HUES64 (cell line): ENCODE measurements around the gene PDE4D.
"Not testable (repeated sequence)": the region's sequence is repeated elsewhere in the genome, so short reads cannot be mapped to it uniquely, and the experiment has no call there.

ENCODE experiments used
- H3K27ac ChIP-seq: 2 replicates; pipeline ENCODE4 v1.7.0; 2013; ENCODE audit warnings: low read depth, low read length, inconsistent platforms
- H3K27me3 ChIP-seq: 2 replicates; pipeline ENCODE4 v1.6.1; 2013; ENCODE audit warnings: mild to moderate bottlenecking, low read length; ENCODE audit not compliant: insufficient read depth
- H3K36me3 ChIP-seq: 2 replicates; pipeline ENCODE4 v1.6.1; 2013; ENCODE audit warnings: mild to moderate bottlenecking, low read length; ENCODE audit not compliant: insufficient read depth
- H3K4me1 ChIP-seq: 2 replicates; pipeline ENCODE4 v1.6.1; 2013; ENCODE audit warnings: mild to moderate bottlenecking, low read length, moderate library complexity; ENCODE audit not compliant: insufficient read depth
- H3K4me3 ChIP-seq: 2 replicates; pipeline ENCODE4 v1.5.1; 2013; ENCODE audit warnings: mild to moderate bottlenecking, low read length, moderate library complexity
- H3K9ac ChIP-seq: 2 replicates; pipeline ENCODE4 v1.6.1; 2013; ENCODE audit warnings: mild to moderate bottlenecking, low read depth, low read length
- H3K9me3 ChIP-seq: 2 replicates; pipeline ENCODE4 v1.6.1; 2013; ENCODE audit warnings: low read depth, low read length; ENCODE audit not compliant: insufficient read depth
- WGBS: fragments of 150-250, 120-280 bp; methylation state at CpG from one replicate; pipeline ENCODE4 v1.1.7; 2013; ENCODE audit warnings: missing lambda C conversion rate; 5-methylcytosine and 5-hydroxymethylcytosine counted together

Gene PDE4D

DNA sequence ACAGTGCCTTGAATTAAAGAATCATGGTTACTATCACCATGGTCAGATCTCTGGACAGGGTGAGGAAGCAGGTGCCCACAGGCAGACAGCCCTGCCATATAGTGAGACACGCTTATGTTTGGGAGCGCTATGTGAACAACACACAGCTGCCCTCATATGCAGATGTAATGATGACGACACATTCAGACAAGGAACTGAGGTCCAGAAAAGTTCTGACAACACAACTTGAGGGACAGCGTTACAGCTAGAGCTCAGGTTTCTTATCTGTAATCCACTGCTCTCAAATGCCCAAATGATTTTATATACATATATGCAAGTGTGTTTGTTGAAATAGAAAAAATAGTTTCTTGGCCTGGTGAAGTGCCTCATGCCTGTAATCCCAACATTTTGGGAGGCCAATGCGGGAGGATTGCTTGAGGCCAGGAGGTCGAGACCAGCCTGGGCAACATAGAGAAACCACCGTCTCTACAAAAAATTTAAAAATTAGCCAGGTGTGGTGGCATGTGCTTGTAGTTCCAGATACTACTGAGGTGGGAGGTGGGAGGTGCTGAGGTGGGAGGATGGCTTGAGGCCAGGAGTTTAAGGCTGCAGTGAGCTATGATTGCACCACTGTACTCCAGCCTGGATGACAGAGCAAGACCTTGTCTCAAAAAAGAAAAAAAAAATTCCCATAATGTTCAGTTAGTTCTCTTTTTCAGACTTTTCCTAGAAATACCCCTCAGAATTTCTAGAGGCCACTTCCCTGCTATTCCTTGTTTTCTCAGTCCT lies 887.4 kb downstream of the PDE4D start:
- WGBS: 88% methylated on average over 7 of the region's 7 CpGs
- Histone ChIP-seq H3K9ac (no peak overlapping the region), H3K9me3 (no peaks in the 10 kb centered on the region), H3K4me3 (no peak overlapping the region), H3K36me3 (no peaks in the 10 kb centered on the region), H3K27ac (no peak overlapping the region), H3K4me1 (peaks cover 45% of the 10 kb centered on the region), H3K27me3 (no peaks in the 10 kb centered on the region)

DNA sequence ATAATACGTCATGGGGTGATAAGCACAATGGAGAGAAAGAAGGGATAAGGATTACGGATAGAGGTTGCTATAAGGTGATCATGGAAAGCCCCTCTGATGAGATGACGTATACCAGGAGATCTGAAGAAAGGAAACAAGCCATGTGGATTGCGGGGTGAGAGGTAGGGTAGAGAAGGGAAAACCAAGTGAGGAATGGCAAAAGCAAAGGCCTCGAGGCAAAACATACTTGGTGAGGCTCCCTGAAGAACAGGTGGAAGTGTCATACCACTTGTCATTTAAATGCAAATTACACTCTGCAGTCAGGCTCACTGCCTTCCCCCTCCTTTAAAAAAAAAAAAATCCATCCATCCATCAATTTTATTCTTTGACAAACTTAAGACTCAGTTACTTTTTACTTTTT lies 889.9 kb downstream of the PDE4D start:
- Histone ChIP-seq H3K4me1 (peaks cover 61% of the 10 kb centered on the region), H3K4me3 (no peak overlapping the region), H3K36me3 (no peaks in the 10 kb centered on the region), H3K9me3 (no peaks in the 10 kb centered on the region), H3K9ac (no peak overlapping the region), H3K27me3 (no peaks in the 10 kb centered on the region), H3K27ac (no peak overlapping the region)
- WGBS: 26% methylated on average over 5 of the region's 5 CpGs

DNA sequence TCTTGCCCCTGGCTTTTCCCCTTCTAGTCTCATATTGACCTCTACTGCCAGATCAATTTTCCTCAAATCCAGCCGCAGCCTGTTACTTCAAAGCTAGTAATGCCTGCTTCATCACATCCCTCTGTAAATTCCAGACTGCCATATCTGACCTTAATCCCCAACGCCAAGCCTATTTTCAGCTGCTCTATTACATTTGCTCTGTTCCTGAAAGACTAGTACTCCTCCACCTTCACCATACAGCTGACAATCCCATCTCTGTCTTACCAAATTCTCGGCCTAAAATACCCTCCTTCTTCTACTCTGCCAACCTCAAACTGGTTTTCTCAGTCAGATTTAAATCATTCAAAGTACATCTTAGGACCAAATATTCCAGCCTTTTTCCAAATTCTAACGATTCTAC lies 890.4 kb downstream of the PDE4D start:
- Histone ChIP-seq H3K36me3 (no peaks in the 10 kb centered on the region), H3K9me3 (no peaks in the 10 kb centered on the region), H3K27ac (no peak overlapping the region), H3K4me3 (no peak overlapping the region), H3K4me1 (peaks cover 67% of the 10 kb centered on the region), H3K27me3 (no peaks in the 10 kb centered on the region), H3K9ac (no peak overlapping the region)
- 74% methylated on average over 4 of the region's 4 CpGs for WGBS

DNA sequence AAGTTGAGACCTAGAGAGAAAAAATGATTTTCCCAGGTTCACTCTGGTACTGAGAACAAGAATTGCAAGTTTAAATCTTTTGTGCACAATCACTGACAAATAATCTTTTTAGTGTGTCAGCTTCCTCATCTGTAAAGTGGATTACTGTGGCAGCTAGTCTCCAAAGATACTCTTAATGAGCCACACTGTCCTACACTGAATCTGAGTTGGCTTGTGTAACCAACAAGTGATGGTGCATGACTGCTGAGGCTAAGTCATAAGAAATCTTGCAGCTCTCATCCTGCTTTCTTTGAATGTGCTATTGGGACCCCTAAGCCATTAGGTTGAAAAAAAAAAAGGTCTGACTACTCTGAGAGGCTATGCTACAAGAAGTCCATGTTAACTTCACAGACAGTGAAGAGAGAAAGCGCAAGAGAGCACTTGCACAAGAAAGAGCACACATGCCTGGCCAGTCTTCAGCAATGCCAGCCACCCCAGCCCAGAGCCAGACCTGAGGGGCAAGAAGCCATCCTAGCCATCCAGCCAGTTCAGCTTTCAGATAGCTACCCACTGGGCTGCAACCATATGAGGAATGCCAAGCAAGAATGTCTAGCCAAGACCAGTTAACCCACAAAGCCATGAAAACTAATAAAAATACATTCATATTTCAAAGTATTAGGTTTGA lies 891.2 kb downstream of the PDE4D start:
- no peak overlapping the region for H3K27ac ChIP-seq
- H3K36me3 ChIP-seq: no peaks in the 10 kb centered on the region
- no peak overlapping the region for H3K9ac ChIP-seq
- H3K27me3 ChIP-seq: no peaks in the 10 kb centered on the region
- peaks cover 69% of the 10 kb centered on the region for H3K4me1 ChIP-seq
- no peaks in the 10 kb centered on the region for H3K9me3 ChIP-seq
- no peak overlapping the region for H3K4me3 ChIP-seq
- WGBS: 97% methylated on average over 1 of the region's 1 CpG

DNA sequence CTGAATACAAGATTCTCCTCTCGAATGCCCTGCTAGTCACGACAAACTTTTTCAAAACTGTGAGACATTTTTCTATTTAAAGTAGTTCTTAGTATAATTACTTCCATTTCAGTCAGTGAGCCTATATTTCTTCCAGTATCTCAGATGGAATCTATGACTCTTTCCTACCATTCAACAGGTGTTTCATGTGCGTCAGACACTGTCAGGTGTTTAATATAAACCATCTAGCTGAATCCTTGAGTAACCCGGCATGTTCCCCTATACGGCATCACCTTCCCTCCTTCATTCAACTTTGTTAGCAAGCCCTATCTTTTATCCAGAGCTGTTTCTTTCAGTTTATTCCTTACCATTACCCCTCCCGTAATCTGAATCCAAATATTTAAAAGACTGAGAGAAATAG lies 891.8 kb downstream of the PDE4D start:
- Histone ChIP-seq H3K9me3 (no peaks in the 10 kb centered on the region), H3K4me1 (peaks cover 71% of the 10 kb centered on the region), H3K36me3 (no peaks in the 10 kb centered on the region), H3K4me3 (no peak overlapping the region), H3K27me3 (no peaks in the 10 kb centered on the region), H3K27ac (no peak overlapping the region), H3K9ac (no peak overlapping the region)
- WGBS: 95% methylated on average over 5 of the region's 6 CpGs

DNA sequence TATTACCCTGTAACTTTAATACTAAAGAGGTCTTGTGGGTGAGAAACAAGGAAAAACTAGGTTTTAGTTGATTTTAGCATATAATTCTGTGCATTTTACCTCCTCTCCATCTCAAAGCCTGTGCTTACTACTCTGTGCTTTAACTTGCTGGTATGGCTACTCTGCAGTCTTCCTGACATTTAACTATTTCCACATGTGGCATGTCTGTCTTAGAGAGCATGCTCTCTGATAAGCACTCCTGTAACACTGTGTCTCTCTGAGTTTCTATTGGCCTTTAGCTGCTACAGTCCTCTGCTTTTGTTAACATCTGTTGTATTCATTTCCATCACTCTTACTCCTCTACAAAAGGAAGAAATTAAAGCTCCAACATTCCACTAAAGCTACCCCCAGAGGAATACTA lies 892.4 kb downstream of the PDE4D start:
- Histone ChIP-seq H3K4me3 (no peak overlapping the region), H3K27ac (no peak overlapping the region), H3K27me3 (no peaks in the 10 kb centered on the region), H3K4me1 (peaks cover 74% of the 10 kb centered on the region), H3K9ac (no peak overlapping the region), H3K9me3 (no peaks in the 10 kb centered on the region), H3K36me3 (no peaks in the 10 kb centered on the region)

DNA sequence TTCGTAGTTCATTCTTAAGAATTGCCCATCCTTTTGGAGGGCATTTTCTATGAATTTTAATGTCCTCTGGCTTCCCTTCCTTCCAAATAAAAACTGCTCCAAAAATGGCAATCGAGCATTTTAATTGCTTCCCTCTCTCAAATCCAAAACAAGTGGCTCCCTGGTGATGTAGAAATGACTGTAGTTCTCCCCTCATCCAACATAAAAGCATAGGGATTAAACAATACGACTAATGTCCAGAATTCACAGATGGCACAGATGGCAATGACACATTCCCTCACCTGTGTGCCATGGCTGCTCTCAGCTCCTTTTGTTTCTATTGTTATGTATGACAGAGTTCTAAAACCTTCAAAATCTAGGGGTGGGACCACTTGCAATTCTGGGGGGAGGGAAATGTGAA lies 893.3 kb downstream of the PDE4D start:
- Histone ChIP-seq H3K36me3 (no peaks in the 10 kb centered on the region), H3K9ac (no peak overlapping the region), H3K4me3 (no peak overlapping the region), H3K27me3 (no peaks in the 10 kb centered on the region), H3K27ac (peak overlapping the region; percentile 39; the same call in 1 of the 2 replicates), H3K9me3 (0 out of 2 replicates have a peak, but pooled peaks cover 3% of the 10 kb centered on the region), H3K4me1 (peaks cover 76% of the 10 kb centered on the region)
- 99% methylated on average over 3 of the region's 3 CpGs for whole genome bisulfite sequencing

DNA sequence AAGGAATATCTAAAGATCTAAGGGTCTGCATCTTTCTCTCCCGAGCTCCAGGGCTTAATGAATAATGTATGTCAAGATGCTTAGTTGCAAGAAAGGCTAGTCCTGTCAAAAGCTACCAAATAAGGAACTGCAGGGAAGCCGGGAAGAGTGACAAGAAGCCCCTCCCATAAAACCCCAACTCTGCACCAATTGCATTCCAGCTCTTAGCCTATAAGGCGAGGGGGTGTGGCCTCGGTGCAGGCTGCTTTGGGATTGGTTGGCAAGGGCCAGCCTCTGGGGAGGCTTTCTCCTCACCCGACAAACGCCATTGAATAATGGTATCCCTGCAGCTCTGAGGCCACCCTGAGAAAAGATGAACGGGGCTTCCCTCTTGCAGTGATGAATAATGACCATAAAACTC lies 893.7 kb downstream of the PDE4D start:
- Histone ChIP-seq H3K4me1 (peaks cover 79% of the 10 kb centered on the region), H3K36me3 (no peaks in the 10 kb centered on the region), H3K27ac (peak overlapping the region; percentile 50; the same call in 1 of the 2 replicates), H3K9me3 (0 out of 2 replicates have a peak, but pooled peaks cover 3% of the 10 kb centered on the region), H3K4me3 (no peak overlapping the region), H3K27me3 (no peaks in the 10 kb centered on the region), H3K9ac (no peak overlapping the region)
- 84% methylated on average over 7 of the region's 7 CpGs for WGBS

DNA sequence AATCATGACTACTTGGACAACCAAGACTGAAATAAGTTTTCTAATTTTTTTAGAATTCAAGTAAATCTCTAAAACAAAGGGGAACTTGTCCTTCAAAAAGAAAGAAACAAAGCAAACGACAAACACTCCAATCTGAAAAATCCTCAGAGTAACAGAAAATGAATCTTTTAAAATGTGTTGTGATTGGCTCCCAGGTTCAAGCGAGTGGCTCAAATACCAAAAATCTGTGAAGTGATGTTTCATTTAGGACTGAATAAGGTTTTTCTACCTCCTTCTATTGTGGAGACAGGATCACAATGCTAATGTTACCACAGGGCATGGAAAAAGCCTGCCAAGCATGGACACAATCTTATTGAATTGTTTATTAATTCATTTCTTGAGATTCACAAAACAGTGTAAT lies 895.0 kb downstream of the PDE4D start:
- Histone ChIP-seq H3K27me3 (no peaks in the 10 kb centered on the region), H3K9ac (no peak overlapping the region; the same call in 1 of the 2 replicates), H3K36me3 (no peaks in the 10 kb centered on the region), H3K27ac (peak overlapping the region; percentile 50; the same call in 1 of the 2 replicates), H3K4me3 (no peak overlapping the region), H3K9me3 (0 out of 2 replicates have a peak, but pooled peaks cover 3% of the 10 kb centered on the region), H3K4me1 (peaks cover 78% of the 10 kb centered on the region)
- 82% methylated on average over 1 of the region's 2 CpGs for WGBS

DNA sequence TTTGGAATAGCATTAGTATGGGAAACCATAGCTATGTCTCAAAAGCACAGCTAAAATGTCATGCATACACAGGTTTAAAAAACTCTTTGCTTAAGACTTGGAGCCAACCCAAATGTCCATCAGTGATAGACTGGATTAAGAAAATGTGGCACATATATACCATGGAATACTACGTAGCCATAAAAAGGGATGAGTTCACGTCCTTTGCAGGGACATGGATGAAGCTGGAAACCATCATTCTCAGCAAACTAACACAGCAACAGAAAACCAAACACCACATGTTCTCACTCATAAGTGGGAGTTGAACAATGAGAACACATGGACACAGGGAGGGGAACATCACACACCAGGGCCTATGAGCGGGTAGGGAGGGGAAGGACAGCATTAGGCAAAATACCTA lies 897.7 kb downstream of the PDE4D start:
- not testable (repeated sequence) for H3K27me3 ChIP-seq, H3K9me3 ChIP-seq, H3K27ac ChIP-seq, H3K4me3 ChIP-seq, H3K36me3 ChIP-seq, H3K9ac ChIP-seq
- peaks cover 59% of the 10 kb centered on the region for H3K4me1 ChIP-seq
- WGBS: 90% methylated on average over 1 of the region's 3 CpGs

DNA sequence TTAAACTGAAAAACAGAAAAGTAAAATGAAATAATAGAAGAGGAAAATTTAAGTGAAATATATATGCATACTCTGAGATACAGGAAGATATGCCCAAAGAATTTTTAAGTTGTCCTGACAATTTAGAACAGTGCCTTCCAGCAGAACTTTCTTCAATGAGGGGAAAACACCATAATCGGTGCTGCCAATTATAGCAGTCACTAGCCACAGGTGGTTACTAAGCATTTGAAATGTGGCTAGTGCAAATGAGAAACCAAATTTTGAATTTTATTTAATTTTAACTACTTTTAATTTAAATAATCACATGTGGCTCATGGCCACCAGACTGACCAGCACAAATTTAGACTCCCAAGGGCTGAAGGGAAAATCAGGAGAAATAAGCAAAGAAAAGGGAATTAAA lies 900.1 kb downstream of the PDE4D start:
- WGBS: 82% methylated on average over 1 of the region's 1 CpG
- Histone ChIP-seq H3K4me1 (peaks cover 43% of the 10 kb centered on the region), H3K36me3 (no peaks in the 10 kb centered on the region; the same call in 1 of the 2 replicates), H3K4me3 (no peak overlapping the region), H3K27ac (no peak overlapping the region), H3K9ac (no peak overlapping the region), H3K9me3 (0 out of 2 replicates have a peak, but pooled peaks cover 3% of the 10 kb centered on the region), H3K27me3 (no peaks in the 10 kb centered on the region)
